Brain microvascular endothelial cell (primary cell): ENCODE data around the gene KLF6.
A peak's percentile ranks its signal among the peaks of the same experiment; 100 is the strongest.

Experiments used
- DNase-seq: peaks from one replicate; pipeline ENCODE4 v3.0.0-alpha.2; 2020
- H3K27ac ChIP-seq: fragments of 250-450 bp; sonication (Bioruptor Pico); 2 replicates; pipeline ENCODE4 v1.5.1; 2020; ENCODE audit warnings: mild to moderate bottlenecking, moderate library complexity
- H3K27me3 ChIP-seq: fragments of 250-450 bp; sonication (Bioruptor Pico); replicated peaks from 2 replicates; pipeline ENCODE4 v1.5.1; 2020; ENCODE audit warnings: mild to moderate bottlenecking
- H3K36me3 ChIP-seq: fragments of 250-450 bp; sonication (Bioruptor Pico); replicated peaks from 2 replicates; pipeline ENCODE4 v1.5.1; 2020; ENCODE audit warnings: mild to moderate bottlenecking
- H3K4me3 ChIP-seq: 2 replicates; pipeline ENCODE4 v1.5.1; 2011; ENCODE audit warnings: low read depth, mild to moderate bottlenecking, control low read depth, low read length, moderate library complexity
- CTCF ChIP-seq: IDR thresholded peaks from 2 replicates; pipeline ENCODE4 v1.5.1; 2011; ENCODE audit warnings: low read depth, mild to moderate bottlenecking, moderate library complexity, low read length, control low read depth, inconsistent platforms; ENCODE audit errors: missing control alignments
- in situ Hi-C: cut with HindIII; loops from 2 replicates; pipeline ENCODE4 v1.10.0; 2017; ENCODE audit warnings: low sequenced_read_pairs, low pct_ligation_motif_present

Gene KLF6

GRCh38 chr10:3757638-3758490, 27.1 kb downstream of the KLF6 start:
- in situ Hi-C loops, result loop anchor here (25.0 kb wide), 2 partner anchors 296 to 521 kb away; no protein-coding TSS in a partner anchor
- TF ChIP-seq CTCF, result no peak
- DNase-seq, result no peak
- H3K27me3 ChIP-seq, result no peaks in the 10 kb centered on the region
- no peaks in the 10 kb centered on the region for H3K36me3 ChIP-seq
- no peak overlapping the region for H3K4me3 ChIP-seq
- H3K27ac ChIP-seq, result no peak overlapping the region

- no peak for DNase-seq
- H3K4me3 ChIP-seq, result no peak overlapping the region
- H3K27ac ChIP-seq, result no peak overlapping the region
Observed at GRCh38 chr10:3757250-3757637, 27.8 kb downstream of the KLF6 start.

GRCh38 chr10:3756360-3756740, 28.7 kb downstream of the KLF6 start:
- DNase-seq, result no peak
- H3K27ac ChIP-seq, result no peak overlapping the region
- in situ Hi-C loops, result loop anchor here (25.0 kb wide), 2 partner anchors 294 to 519 kb away; no protein-coding TSS in a partner anchor
- H3K36me3 ChIP-seq, result no peaks in the 10 kb centered on the region
- no peak overlapping the region for H3K4me3 ChIP-seq
- H3K27me3 ChIP-seq, result no peaks in the 10 kb centered on the region
- TF ChIP-seq CTCF, result no peak

More at GRCh38 chr10:3757250-3757637, 27.8 kb downstream of the KLF6 start:
- no peaks in the 10 kb centered on the region for H3K27me3 ChIP-seq
- in situ Hi-C loops, result loop anchor here (25.0 kb wide), 2 partner anchors 295 to 520 kb away; no protein-coding TSS in a partner anchor
- TF ChIP-seq CTCF, result no peak
- H3K36me3 ChIP-seq, result no peaks in the 10 kb centered on the region

GRCh38 chr10:3755440-3756359, 29.3 kb downstream of the KLF6 start:
- in situ Hi-C loops, result loop anchor here (25.0 kb wide), 2 partner anchors 293 to 518 kb away; no protein-coding TSS in a partner anchor
- H3K36me3 ChIP-seq, result no peaks in the 10 kb centered on the region
- H3K27me3 ChIP-seq, result no peaks in the 10 kb centered on the region
- H3K4me3 ChIP-seq, result no peak overlapping the region
- peak overlapping the region; percentile 78 for H3K27ac ChIP-seq
- DNase-seq, result peak; percentile 68
- TF ChIP-seq CTCF, result no peak

DNA sequence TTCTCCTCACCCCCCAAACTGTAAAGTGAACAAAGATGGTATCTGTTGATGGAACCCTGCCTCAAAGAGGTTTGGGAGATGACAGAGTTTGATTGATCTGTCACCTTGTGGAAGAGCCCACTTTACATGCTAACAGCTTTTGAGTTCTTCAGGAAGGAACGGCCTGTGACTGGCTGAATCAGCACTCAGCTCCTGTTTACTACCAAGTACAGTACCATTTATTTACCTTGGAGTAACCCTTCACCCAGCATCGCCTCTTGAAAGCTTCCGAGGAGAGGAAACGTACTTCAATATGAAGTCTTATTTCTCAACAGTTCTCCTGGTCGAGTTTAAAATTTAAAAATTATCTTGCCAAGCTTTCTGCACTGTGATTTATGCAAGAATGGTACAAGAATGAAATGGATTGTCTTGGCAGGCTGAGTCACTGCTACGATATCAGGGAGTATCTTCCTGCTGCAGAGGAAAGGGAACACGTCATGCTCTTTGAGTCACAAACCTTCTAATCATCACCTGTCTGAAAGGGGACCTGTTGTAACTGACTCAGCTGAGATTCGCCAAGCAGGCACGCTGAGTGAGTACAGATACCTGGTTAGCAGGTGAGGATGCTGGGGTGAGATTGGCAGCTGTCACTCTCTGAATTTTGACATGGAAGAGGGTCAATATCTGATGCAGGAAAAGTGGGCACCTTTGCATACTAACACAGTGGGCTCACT, 30.1 kb downstream of the KLF6 start:
- TF ChIP-seq CTCF, result no peak
- Histone ChIP-seq H3K36me3 (no peaks in the 10 kb centered on the region), H3K27ac (peak overlapping the region; percentile 78), H3K4me3 (no peak overlapping the region), H3K27me3 (no peaks in the 10 kb centered on the region)
- in situ Hi-C loops, result loop anchor here (25.0 kb wide), 2 partner anchors 293 to 518 kb away; no protein-coding TSS in a partner anchor
- DNase-seq, result peak; percentile 90
